BE2C (cell line): ENCODE results near the gene CACFD1.

Source experiments
- DNase-seq: peaks from one replicate; pipeline ENCODE4 v3.0.0-alpha.2; 2020
- H3K27me3 ChIP-seq: fragments of 250-450 bp; sonication (Bioruptor Pico); 2 replicates; pipeline ENCODE4 v1.5.1; 2020; ENCODE audit warnings: mild to moderate bottlenecking
- H3K36me3 ChIP-seq: fragments of 250-450 bp; sonication (Bioruptor Pico); 2 replicates; pipeline ENCODE4 v1.5.1; 2020; ENCODE audit warnings: mild to moderate bottlenecking
- H3K4me1 ChIP-seq: fragments of 250-450 bp; sonication (Bioruptor Pico); 2 replicates; pipeline ENCODE4 v1.5.1; 2020
- H3K4me3 ChIP-seq: 2 replicates; pipeline ENCODE4 v1.5.1; 2011; ENCODE audit warnings: low read depth, low read length
- H3K9me3 ChIP-seq: fragments of 250-450 bp; sonication (Bioruptor Pico); 2 replicates; pipeline ENCODE4 v1.5.1; 2020
- TF ChIP-seq, protein P1 (sequence below): IDR thresholded peaks from 2 replicates; pipeline ENCODE4 v1.5.1; 2012; ENCODE audit warnings: mild to moderate bottlenecking, low read depth, low read length

CACFD1 gene

DNA sequence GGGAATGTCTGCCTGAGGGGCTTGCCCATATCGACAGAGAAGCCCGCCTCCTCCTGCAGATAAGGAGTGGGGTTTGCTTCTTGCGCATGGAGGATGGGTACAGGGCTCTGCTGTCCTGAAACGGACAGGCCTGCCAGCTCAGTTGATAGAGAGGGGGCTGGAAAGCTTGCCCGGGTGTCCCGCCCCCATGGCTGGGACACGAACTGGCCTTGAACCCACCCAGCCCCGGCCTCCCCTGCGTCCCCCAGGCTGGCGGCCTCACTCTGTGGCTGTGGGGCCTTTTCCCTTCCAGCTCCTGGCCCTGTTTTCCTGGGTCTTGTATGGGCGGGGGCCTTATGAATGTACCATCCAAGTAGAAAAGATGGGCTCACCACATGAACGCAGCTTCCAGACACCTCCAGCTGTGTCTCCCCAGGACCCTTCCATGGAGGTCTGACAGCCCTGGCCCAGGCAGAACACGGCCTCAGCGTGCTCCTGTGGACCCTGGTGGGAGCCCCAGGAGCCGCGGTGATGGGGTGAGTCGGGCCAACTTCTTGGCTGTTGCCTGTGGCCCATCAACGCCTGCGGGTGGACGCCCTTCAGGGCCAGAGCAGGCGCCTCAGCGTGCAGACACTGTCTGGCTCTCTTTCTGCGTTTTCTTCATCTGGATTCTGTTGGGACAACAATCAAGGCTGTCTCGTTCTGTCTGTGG, 35.0 kb downstream of the CACFD1 start:
- Histone ChIP-seq H3K4me3 (no peak overlapping the region), H3K27me3 (no peaks in the 10 kb centered on the region), H3K9me3 (no peaks in the 10 kb centered on the region), H3K4me1 (peaks cover 13% of the 10 kb centered on the region), H3K36me3 (no peaks in the 10 kb centered on the region)
- TF ChIP-seq, protein P1, sequence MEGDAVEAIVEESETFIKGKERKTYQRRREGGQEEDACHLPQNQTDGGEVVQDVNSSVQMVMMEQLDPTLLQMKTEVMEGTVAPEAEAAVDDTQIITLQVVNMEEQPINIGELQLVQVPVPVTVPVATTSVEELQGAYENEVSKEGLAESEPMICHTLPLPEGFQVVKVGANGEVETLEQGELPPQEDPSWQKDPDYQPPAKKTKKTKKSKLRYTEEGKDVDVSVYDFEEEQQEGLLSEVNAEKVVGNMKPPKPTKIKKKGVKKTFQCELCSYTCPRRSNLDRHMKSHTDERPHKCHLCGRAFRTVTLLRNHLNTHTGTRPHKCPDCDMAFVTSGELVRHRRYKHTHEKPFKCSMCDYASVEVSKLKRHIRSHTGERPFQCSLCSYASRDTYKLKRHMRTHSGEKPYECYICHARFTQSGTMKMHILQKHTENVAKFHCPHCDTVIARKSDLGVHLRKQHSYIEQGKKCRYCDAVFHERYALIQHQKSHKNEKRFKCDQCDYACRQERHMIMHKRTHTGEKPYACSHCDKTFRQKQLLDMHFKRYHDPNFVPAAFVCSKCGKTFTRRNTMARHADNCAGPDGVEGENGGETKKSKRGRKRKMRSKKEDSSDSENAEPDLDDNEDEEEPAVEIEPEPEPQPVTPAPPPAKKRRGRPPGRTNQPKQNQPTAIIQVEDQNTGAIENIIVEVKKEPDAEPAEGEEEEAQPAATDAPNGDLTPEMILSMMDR = no peak
- no peak for DNase-seq

DNA sequence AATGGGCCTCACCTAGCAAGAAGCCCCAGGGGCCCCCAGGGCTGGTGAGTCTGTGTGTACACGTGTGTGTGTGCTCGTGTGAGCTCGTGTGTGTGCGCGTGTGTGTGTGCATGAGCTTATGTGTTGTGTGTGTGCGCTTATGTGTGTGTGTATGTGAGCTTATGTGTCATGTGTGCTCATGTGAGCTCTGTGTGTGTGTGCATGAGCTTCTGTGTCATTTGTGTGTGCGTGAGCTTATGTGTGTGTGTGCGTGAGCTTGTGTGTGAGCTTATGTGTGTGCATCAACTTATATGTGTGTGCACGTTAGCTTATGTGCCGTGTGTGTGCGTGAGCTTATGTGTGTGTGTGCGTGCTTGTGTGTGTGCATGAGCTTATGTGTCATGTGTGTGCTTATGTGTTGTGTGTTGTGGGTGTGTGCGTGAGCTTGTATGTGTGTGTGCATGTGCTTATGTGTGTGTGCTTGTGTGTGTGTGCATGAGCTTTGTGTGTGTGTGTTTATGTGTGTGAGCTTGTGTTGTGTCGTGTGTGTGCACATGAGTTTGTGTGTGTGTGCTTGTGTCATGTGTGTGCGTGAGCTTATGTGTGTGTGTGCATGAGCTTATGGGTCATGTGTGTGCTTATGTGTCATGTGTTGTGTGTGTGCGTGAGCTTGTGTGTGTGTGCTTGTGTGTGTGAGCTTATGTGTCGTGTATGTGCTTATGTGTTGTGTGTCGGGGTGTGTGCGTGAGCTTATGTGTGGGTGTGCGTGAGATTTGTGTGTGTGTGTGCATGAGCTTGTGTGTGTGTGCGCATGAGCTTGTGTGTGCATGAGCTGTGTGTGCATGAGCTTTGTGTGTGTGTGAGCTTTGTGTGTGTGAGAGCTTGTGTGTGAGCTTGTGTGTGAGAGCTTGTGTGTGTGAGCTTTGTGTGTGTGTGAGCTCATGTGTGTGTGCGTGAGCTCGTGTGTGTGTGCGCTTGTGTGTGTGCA, 35.8 kb downstream of the CACFD1 start:
- H3K4me1 ChIP-seq = peaks cover 13% of the 10 kb centered on the region
- H3K9me3 ChIP-seq = no peaks in the 10 kb centered on the region
- no peak overlapping the region for H3K4me3 ChIP-seq
- H3K36me3 ChIP-seq = no peaks in the 10 kb centered on the region
- H3K27me3 ChIP-seq = no peaks in the 10 kb centered on the region
- no peak for DNase-seq
- TF ChIP-seq, protein P1 = no peak

DNA sequence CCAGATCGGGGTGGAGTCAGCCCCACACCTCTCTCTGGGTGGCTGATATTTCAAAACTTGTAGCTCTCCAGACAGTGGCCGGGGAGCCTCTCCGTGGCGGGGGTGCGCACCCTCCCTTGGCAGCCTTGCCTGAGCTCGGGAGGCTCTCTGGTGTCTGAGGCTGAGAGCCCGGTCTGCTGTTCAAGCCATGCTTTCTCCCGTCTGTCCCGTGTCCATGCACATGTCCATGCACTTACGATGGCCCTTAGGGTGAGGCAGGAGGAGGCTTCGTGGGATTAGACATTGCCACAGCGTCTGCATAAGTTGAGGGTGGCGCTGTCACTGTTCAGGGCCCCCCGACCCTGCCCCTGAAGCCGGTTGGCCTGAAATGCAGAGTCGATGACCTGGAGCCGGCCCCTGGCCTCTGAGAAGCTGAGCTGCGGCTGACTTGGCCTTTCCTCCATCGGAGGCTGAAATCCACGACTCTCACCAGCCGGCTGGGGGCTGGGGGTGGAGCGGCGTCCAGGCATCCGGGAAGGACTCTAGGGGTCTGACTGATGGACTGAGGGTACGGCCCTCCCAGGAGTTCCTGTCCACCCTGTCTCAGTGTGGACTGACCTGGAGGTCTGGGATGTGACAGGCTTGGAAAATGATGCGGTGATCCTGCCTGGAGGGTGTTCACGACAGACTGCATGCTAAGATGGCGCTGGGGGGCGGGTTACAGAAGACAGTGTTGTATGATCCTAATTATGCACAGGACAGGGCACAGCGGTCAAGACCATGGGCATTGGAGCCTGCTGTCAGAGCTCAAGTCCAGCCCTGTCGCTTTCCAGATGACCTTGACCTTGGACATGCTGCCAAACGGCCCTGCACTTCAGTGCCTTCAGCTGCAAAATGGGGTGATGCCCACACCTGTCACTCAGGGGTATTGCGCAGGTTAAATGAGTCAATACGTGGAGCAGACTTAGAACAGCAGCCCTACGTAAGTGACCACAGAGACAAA, 37.4 kb downstream of the CACFD1 start:
- no peak for DNase-seq
- TF ChIP-seq, protein P1 = no peak
- peaks cover 4% of the 10 kb centered on the region for H3K9me3 ChIP-seq
- no peak overlapping the region for H3K4me3 ChIP-seq
- H3K4me1 ChIP-seq = peaks cover 11% of the 10 kb centered on the region
- H3K36me3 ChIP-seq = no peaks in the 10 kb centered on the region
- no peaks in the 10 kb centered on the region for H3K27me3 ChIP-seq

DNA sequence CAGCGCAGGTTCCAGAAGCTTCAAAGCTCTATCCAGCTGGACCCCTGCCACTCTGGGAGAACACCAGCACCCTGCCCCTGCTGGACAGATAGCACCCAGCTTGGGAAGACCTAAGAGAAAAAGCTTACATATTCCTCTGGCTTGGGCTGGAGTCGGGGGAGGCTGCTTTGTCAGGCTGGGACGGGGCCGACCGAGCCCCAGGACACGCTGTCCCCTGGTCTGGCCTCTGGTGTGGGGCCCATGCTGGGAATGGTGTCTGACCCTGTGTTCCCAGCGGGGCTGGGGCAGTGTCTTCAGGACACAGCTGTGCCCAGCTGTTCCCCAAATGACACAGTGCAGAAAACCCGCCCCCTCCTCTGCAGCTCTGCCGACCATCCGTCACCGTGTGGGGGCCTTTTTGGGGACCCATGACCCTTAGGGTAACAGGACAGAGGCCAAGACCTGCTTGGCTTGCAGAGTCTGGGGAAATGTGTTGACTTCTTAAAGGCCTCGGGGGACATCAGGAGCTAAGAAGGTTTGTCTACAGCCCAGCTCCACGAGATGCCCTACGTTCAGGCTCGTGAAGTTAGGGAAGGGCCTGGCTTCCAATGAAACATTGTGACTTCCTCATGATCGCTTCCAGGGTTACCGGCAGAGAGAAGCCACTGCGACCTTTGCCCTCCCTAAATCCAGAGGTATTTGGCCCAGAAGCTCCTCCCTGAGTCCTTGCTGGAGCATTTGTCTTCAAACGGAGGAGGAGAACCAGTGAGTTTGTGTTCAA, 39.5 kb downstream of the CACFD1 start:
- TF ChIP-seq, protein P1 = 0 out of 2 replicates have a peak, but pooled peaks have one; percentile 10
- H3K4me1 ChIP-seq = no peaks in the 10 kb centered on the region
- peaks cover 4% of the 10 kb centered on the region for H3K9me3 ChIP-seq
- H3K36me3 ChIP-seq = no peaks in the 10 kb centered on the region
- no peak for DNase-seq
- H3K4me3 ChIP-seq = no peak overlapping the region
- no peaks in the 10 kb centered on the region for H3K27me3 ChIP-seq

DNA sequence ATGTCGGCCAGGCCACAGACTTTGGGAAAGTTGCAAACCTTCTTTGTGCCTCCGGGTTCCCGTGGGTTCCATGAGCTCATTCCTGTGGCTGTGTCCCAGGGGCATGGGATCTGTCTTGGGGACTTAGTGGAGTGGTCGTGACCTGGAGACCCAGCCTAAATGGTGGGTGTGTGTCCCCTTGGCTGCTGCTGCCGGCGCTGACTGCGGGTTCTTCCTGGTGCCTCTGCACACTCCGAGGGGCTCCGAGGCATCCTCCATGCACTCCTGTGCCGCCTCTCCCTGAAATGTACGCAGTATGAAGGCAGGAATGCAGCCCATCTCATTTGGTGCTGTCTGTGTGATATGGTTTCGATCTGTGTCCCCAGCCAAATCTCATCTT, 40.1 kb downstream of the CACFD1 start:
- Histone ChIP-seq H3K9me3 (peaks cover 4% of the 10 kb centered on the region), H3K36me3 (no peaks in the 10 kb centered on the region), H3K4me3 (no peak overlapping the region), H3K4me1 (no peaks in the 10 kb centered on the region), H3K27me3 (no peaks in the 10 kb centered on the region)
- no peak for DNase-seq
- TF ChIP-seq, protein P1 = no peak
